Mucosa of rectum (tissue), 2 donors: Measurements from ENCODE around the gene TPD52L2.
"Not testable (repeated sequence)": the region's sequence is repeated elsewhere in the genome, so short reads cannot be mapped to it uniquely, and the experiment has no call there.

Experiments used
- H3K27ac ChIP-seq, 2 donors: one replicate each; pipeline ENCODE4 v1.7.0; 2013; ENCODE audit warnings: inconsistent platforms in 2 of 2, low read depth in 2 of 2, low read length in 2 of 2
- H3K27me3 ChIP-seq, 2 donors: one replicate each; pipeline ENCODE4 v1.7.0; 2013; ENCODE audit warnings: low read length in 2 of 2; ENCODE audit not compliant: control insufficient read depth in 2 of 2, insufficient read depth in 2 of 2
- H3K36me3 ChIP-seq, 2 donors: one replicate each; pipeline ENCODE4 v1.7.0; 2013; ENCODE audit warnings: low read length in 2 of 2; ENCODE audit not compliant: control insufficient read depth in 2 of 2, insufficient read depth in 2 of 2
- H3K4me1 ChIP-seq, 2 donors: one replicate each; pipeline ENCODE4 v1.7.0; 2013; ENCODE audit warnings: low read length in 2 of 2, mild to moderate bottlenecking in 1 of 2; ENCODE audit not compliant: control insufficient read depth in 2 of 2, insufficient read depth in 2 of 2
- H3K4me3 ChIP-seq, 2 donors: one replicate each; pipeline ENCODE4 v1.7.0; 2013; ENCODE audit warnings: low read length in 2 of 2
- H3K9ac ChIP-seq, 2 donors: one replicate each; pipeline ENCODE4 v1.7.0; 2013; ENCODE audit warnings: low read length in 2 of 2, low read depth in 1 of 2, mild to moderate bottlenecking in 1 of 2
- H3K9me3 ChIP-seq, 2 donors: one replicate each; pipeline ENCODE4 v1.7.0; 2013; ENCODE audit warnings: low read length in 2 of 2; ENCODE audit not compliant: control insufficient read depth in 2 of 2
- donor health status: healthy.
- donor health status: Normal muscosa, but diverticular disease.

The TPD52L2 gene

DNA sequence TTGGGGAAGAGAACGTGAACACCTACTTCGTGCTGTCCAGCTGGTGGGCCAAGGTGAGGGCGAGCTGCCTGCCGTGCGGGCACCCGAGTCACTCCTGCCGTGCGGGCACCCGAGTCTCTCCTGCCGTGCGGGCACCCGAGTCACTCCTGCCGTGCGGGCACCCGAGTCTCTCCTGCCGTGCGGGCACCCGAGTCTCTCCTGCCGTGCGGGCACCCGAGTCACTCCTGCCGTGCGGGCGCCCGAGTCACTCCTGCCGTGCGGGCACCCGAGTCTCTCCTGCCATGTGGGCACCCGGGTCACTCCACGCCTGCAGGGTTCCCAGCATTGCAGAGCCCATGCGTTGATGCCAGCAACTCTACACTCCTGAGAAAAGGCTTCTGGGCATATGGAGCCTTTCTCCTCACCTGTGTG lies 64.4 kb downstream of the TPD52L2 start:
- H3K9ac ChIP-seq, H3K4me1 ChIP-seq, H3K4me3 ChIP-seq, H3K27ac ChIP-seq, H3K9me3 ChIP-seq, H3K27me3 ChIP-seq: not testable (repeated sequence)
- H3K36me3 ChIP-seq, result peaks cover 60 to 62% of the 10 kb centered on the region in 2 donors

- H3K27me3 ChIP-seq, result no peaks in the 10 kb centered on the region
These were observed 66.0 kb downstream of the TPD52L2 start for GRCh38 chr20:63930971-63931553.

DNA sequence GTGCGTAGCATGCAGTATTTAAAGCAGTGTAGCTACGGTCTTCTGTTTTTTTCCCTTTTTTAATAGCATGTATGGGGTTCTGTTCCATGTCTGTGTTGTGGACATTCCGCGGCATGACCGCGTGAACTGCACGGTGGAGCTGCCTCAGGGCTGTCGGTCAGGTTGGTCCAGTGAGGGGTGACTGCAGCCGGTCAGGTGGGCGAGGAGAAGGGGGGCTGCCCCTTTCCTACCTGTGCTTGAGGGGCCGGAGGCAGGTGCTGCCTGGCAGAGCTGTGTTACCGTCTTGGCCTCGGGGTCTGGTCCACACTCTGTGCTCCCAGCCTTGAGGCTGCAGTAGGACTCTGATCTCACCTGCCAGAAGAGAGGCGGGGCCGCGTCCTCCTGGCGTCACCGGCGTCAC lies 66.7 kb downstream of the TPD52L2 start:
- H3K36me3 ChIP-seq, result peaks cover 68 to 72% of the 10 kb centered on the region in 2 donors
- H3K27ac ChIP-seq, result no peak overlapping the region
- no peaks in the 10 kb centered on the region for H3K9me3 ChIP-seq
- H3K4me3 ChIP-seq, result no peak overlapping the region
- no peak overlapping the region for H3K9ac ChIP-seq
- no peaks in the 10 kb centered on the region for H3K27me3 ChIP-seq
- peaks cover 0 to 4% of the 10 kb centered on the region in 2 donors for H3K4me1 ChIP-seq

More at GRCh38 chr20:63930971-63931553, 66.0 kb downstream of the TPD52L2 start:
- Histone ChIP-seq H3K4me1 (peaks cover 0 to 4% of the 10 kb centered on the region in 2 donors), H3K4me3 (no peak overlapping the region), H3K9ac (no peak overlapping the region), H3K27ac (no peak overlapping the region), H3K9me3 (no peaks in the 10 kb centered on the region), H3K36me3 (peaks cover 71 to 72% of the 10 kb centered on the region in 2 donors)

DNA sequence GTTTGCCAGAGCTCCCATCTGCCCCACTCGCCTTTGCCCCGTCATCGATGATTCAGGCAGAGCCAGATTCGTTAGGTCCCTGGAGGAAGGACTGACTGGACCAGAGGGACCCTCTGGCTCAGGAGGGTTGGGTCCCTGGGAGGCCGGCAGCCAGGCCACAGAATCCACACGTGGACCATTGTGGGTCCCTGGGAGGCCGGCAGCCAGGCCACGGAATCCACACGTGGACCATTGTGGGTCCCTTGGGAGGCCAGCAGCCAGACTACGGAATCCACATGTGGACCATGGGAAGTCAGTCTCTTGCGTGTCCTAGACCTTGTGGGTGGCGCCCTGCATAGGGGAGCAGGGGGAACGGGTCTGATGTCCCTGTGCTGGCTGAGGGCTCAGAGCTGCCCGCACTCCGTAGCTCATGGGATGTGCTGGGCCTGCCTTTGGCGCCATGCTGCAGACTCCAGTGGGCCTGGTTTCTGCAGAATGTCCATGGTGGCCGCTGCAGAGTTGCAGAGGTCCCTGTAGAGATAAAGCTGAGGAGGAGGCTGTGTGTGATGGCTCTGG lies 67.6 kb downstream of the TPD52L2 start:
- Histone ChIP-seq H3K27me3 (no peaks in the 10 kb centered on the region), H3K27ac (no peak overlapping the region), H3K36me3 (peaks cover 65 to 70% of the 10 kb centered on the region in 2 donors), H3K4me1 (peaks cover 0 to 4% of the 10 kb centered on the region in 2 donors), H3K9me3 (no peaks in the 10 kb centered on the region), H3K9ac (no peak overlapping the region), H3K4me3 (no peak overlapping the region)

- Histone ChIP-seq H3K4me3 (no peak overlapping the region), H3K9ac (no peak overlapping the region), H3K9me3 (no peaks in the 10 kb centered on the region), H3K36me3 (peaks cover 57 to 63% of the 10 kb centered on the region in 2 donors), H3K27me3 (no peaks in the 10 kb centered on the region), H3K27ac (no peak overlapping the region), H3K4me1 (peaks cover 0 to 4% of the 10 kb centered on the region in 2 donors)
These were observed 68.6 kb downstream of the TPD52L2 start for GRCh38 chr20:63933646-63934045.

DNA sequence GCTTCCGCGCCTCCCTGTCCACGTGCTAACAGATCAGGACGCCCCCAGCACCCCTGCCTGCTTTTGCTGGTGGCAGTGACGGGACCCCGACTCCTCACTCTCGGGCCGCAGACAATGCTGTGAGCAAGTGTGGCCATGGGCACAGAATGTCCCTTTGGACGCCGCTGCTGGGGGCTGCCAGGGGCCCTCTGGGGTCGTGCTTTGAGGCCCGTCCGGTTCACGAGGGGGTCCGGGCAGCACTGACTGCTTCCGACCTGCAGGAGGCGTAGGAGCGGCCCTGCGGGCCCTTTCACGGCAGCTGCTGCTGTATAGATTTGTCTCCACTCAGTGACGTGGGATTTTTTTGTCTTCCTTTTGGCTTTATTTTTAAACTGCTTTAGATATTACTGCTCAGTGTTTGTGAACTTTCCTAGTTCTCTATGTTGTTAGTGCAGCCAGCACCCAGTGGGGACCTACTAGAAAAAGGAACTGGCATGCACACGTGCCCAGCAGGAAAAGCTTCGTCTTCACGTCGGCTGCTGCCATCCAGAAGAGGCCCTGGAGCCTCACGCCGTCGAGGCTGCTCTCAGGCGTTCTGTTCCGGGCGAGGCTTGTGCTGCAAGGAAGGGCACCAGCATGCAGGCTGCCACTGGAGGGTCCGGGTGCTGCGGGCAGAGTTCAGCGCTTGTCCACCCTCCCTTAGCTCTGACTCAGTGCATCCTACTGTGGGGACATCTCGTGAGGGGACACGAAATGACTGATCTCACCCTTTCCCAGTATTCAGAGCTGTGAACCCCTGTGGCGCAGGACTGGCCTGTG lies 69.4 kb downstream of the TPD52L2 start:
- H3K4me1 ChIP-seq, result peaks cover 0 to 4% of the 10 kb centered on the region in 2 donors
- no peaks in the 10 kb centered on the region for H3K9me3 ChIP-seq
- H3K36me3 ChIP-seq, result peaks cover 50 to 56% of the 10 kb centered on the region in 2 donors
- H3K4me3 ChIP-seq, result no peak overlapping the region
- H3K9ac ChIP-seq, result no peak overlapping the region
- no peak overlapping the region for H3K27ac ChIP-seq
- no peaks in the 10 kb centered on the region for H3K27me3 ChIP-seq

GRCh38 chr20:63935447-63935846 lies 70.4 kb downstream of the TPD52L2 start:
- H3K9ac ChIP-seq, result no peak overlapping the region
- H3K9me3 ChIP-seq, result no peaks in the 10 kb centered on the region
- peaks cover 0 to 4% of the 10 kb centered on the region in 2 donors for H3K4me1 ChIP-seq
- no peak overlapping the region for H3K27ac ChIP-seq
- no peaks in the 10 kb centered on the region for H3K27me3 ChIP-seq
- peaks cover 47 to 54% of the 10 kb centered on the region in 2 donors for H3K36me3 ChIP-seq
- no peak overlapping the region for H3K4me3 ChIP-seq

GRCh38 chr20:63937596-63937995 lies 72.5 kb downstream of the TPD52L2 start:
- H3K36me3 ChIP-seq, result peaks cover 31 to 44% of the 10 kb centered on the region in 2 donors
- no peaks in the 10 kb centered on the region for H3K9me3 ChIP-seq
- no peaks in the 10 kb centered on the region for H3K27me3 ChIP-seq
- H3K4me3 ChIP-seq, result no peak overlapping the region
- H3K4me1 ChIP-seq, result peaks cover 0 to 2% of the 10 kb centered on the region in 2 donors
- no peak overlapping the region for H3K27ac ChIP-seq
- H3K9ac ChIP-seq, result no peak overlapping the region

DNA sequence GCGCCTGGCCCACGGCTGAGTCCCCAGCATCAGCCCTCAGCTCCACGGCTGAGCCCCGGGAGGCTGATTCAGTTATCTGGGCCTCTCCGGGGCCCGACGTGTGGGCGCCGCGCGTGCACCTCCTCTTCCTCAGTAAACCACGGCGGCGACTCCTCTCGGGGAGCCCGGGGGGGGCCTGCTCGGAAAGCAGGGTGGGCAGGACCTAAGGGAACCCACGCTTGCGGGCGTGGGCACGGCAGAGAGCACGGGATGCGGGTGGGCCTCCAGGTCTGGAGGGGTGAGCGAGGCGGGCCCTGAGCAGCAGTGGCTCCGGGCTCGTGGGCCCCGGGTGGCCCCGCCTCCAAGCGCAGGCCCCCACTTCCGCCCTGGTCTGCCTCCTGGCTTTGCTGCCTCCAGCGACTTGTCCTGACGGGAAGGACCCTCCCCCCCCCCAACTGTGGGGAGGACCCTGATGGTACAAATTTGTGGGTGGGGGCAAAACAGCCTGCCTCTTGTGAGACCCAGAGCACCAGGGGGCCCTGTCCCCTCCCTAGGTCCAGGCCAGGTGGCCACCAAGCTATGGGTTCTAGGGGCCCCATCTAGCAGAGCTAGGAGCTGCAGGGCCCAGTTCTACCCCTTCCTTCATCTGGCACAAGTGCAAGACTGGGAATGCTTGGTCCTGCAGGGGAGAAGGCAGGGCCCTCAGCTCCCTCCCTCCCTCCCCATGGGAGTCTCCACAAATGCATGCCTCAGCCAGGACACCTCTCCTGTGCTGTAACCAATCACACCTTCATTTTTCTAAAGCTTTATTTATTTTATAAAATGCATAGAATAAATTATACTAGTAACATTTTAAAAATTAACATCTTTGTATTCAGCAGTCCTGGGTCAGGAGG lies 74.2 kb downstream of the TPD52L2 start:
- H3K36me3 ChIP-seq, result peaks cover 38 to 48% of the 10 kb centered on the region in 2 donors
- no peaks in the 10 kb centered on the region for H3K9me3 ChIP-seq
- no peak overlapping the region for H3K27ac ChIP-seq
- no peak overlapping the region for H3K9ac ChIP-seq
- no peaks in the 10 kb centered on the region for H3K27me3 ChIP-seq
- H3K4me3 ChIP-seq, result no peak overlapping the region
- peaks cover 0 to 2% of the 10 kb centered on the region in 2 donors for H3K4me1 ChIP-seq
